ENCODE data around the gene TCEA3.

DNA sequence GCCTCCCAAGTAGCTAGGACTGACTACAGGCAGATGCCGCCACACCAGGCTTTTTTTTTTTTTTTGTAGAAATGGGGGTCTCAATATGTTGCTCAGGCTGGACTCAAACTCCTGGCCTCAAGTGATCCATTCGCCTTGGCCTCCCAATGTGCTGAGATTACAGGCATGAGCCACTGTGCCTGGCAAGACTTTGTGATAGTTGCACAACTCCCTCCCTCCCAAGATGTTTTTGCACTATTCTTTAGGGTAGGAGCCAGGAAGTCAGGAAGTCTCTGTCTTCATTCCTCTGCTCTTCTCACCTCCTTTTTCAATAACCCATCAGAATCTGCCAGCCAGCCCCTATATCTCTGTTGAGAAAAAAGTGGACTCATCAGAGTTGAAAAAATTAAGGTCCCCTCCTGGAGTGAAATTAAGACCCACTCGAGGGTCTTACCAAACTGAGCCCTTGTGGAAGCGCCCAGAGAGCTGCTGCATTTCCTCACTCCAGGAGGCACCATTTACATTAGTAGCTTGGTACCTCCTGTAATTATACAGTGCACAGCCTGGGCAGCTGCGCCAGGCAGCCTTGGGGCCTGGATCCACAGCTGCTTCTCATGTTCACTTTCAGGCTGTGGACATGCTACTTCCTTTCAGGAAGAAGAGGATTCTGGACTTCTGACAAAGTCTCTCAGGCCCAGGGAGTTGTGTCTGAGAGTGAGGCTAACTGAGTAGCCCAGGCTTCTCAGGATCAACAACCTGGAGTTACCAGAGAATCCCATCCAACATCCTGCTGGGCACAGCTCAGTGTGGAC lies 24.0 kb downstream of the TCEA3 start:
- TF ChIP-seq CTCF (IDR thresholded peaks at IDR 0.05), result no peak
- no peak for TF ChIP-seq EP300 (IDR thresholded peaks at IDR 0.05)

Data from sigmoid colon (tissue), 4 donors.